DMS79 treated with DMSO at 0.1 percent for 48 hours (cell line): Measurements from ENCODE around the gene AKT3.

Experiments
- DNase-seq: peaks from one replicate; lab custom pipeline; 2025; lab: John Stamatoyannopoulos, UW

Gene AKT3

GRCh38 chr1:243731301-243731891 lies 118.6 kb downstream of the AKT3 start:
- no peak for DNase-seq

DNA sequence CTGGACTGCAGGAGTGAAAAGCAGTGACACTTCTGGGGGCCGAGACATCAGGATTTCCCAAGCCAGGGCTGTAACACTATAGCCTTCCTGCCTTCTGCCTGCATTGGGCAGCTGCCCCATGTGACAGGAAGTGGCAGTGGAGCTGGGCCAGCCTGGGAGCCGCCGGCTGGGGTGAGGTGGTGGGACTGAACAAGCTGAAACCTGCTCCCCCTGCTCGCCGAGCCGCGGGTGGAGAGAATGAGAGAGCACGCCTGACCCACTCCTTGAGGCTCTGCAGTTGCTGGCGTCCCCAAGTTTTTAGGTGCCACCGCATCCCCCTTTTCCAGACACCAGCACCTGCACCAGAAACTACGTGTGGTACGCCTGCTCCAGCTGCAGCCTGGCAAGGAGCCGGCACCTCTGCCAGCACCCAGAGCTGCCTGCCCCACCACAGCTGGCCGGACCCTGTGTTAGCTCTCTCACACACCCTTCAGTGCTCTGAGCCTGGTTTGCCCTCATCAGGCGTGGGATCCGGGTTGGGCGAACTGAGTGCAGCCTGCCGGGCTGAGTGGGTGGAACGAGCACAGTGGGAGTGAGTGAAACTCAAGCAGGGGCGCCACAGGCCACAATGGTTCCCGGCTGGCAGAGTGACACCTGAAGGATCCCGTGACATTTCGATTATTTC lies 119.4 kb downstream of the AKT3 start:
- no peak for DNase-seq

GRCh38 chr1:243729956-243730355 lies 120.1 kb downstream of the AKT3 start:
- no peak for DNase-seq

GRCh38 chr1:243727503-243728203 lies 122.4 kb downstream of the AKT3 start:
- no peak for DNase-seq

GRCh38 chr1:243726806-243727502 lies 123.1 kb downstream of the AKT3 start:
- no peak for DNase-seq

DNA sequence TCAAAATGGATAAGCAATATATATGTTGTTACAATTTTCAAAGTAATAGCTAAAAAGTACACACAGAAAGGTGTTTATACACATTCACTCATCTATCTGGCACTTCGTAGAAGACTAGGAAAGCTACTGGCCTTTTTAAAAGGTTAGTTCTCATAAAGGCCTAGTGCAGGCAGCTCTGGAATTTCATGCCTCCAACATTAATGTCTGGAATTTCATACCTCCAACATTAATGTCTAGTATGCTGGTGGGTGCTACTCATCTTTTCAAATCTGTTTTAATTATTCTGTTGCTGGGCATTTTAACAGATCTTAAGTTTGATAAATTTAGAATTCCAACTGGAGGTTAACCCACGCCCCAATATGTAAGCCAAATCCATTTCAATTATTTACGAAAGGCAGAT lies 124.2 kb downstream of the AKT3 start:
- DNase-seq = no peak

GRCh38 chr1:243725075-243725474 lies 125.0 kb downstream of the AKT3 start:
- no peak for DNase-seq

DNA sequence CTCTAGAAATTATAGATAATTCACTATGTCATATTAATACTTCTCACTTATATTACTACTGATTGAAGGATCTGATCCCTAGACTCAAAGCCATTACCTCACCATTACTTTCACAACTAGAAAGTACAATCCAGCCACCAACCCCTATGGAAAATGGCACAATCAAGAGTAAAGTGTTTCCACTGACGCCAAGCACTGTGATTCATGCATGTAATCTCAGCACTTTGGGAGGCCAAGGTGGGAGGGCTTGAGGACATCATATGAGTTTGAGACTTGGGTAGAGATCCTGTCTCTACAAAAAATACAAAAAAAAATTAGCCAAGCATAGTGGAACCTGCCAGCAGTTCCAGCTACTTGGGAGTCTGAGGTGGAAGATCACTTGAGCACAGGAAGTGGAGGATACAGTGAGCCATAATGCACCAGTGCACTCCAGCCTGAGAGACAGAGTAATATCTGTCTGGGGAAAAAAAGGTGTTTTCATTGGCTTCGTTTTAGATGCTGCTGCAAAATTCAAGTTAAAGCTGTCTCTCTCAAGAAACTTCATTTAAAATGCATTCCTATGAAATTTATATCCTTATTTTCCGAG lies 126.5 kb downstream of the AKT3 start:
- DNase-seq = no peak

- no peak for DNase-seq
Measured at GRCh38 chr1:243723050-243723449, 127.0 kb downstream of the AKT3 start.

DNA sequence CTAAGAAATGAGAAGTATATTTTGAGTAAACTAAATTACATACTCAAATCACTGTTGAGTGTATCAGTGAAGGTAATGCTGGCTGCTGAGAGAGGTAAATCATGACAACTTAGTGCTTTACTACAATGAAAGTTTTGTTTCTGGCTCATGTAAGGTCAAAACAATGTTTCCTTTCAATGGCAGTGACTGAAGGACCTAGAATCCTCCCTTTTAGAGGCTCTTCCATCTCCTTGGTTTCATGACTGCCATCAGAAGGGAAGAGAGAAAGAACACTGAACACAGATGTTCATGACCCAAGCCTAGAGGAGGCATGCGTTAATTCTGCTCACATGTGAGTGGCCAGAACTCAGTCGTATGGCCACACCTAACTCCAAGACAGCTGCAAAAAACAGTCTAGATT lies 130.6 kb downstream of the AKT3 start:
- no peak for DNase-seq

- no peak for DNase-seq
Measured at GRCh38 chr1:243718893-243719292, 131.2 kb downstream of the AKT3 start.

- DNase-seq = no peak
Measured at GRCh38 chr1:243718022-243718421, 132.0 kb downstream of the AKT3 start.

- no peak for DNase-seq
Measured at GRCh38 chr1:243716906-243717305, 133.1 kb downstream of the AKT3 start.

DNA sequence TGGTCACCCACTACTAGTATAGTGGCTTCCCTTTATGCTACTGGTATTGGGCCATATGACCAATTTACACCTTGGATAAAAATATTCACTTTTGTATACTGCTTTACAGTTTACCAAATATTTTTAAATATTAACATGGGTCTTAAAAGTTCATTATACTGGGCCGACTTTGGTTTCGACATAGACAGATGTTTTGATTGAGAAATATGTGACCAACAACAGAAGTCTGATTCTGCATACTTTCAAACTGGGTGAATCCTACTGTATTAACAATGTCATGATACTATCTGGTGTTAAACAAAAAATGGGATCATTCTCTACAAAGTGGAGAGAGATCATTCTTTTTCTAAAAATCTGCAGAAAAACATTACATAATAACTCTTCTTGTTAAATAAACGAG lies 134.8 kb downstream of the AKT3 start:
- DNase-seq = no peak

DNA sequence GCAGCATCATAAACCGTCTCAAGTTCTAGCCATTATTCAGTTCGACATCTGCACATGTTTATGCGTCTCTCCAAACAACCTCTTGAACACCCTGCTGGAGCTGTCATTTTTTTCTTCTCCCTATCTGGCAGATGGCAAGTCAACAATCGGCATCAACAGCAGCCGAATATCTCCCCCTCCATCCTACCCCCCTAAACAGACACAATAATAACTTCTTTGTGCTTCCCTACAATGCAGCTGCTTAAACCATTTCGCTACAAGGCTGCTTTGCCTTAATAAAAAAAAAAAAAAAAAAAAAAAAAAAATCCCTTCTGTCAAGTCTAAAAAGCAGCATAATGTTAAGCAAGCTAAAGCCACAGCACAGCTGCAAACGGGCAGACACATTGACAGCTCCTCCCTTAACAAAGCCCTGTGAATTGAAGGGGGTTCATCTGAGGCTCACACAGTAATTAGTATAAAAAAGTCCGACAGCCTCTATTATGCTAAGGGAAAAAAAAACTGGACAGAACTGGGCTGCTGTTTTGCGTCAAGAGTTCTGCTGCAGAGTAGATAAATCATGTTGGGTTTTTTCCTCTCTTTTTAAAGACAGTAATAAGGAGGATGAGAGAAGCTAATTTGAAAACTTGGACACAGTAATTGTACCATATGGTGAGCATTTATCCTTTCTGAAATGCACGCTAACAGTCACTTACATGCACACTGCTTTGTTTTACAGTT lies 136.4 kb downstream of the AKT3 start:
- DNase-seq = peak; percentile 5

DNA sequence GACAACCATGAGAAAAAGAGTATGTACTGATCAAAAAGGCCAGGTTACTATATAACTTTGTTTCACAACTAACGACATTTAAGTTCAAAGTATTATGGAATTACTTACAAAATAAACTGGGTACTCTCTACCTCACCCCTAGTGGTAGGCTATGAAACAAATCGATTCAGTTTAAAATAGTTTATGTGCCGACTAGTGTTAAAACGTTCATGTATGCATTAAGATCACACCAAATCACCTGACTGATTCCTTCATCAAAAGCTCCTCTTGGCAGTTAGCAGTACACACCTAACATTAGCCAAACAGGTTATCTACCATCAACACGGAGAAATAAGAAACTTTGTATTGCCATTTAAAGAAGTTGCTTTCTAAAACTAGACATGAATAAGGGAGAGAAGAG lies 137.1 kb downstream of the AKT3 start:
- no peak for DNase-seq

DNA sequence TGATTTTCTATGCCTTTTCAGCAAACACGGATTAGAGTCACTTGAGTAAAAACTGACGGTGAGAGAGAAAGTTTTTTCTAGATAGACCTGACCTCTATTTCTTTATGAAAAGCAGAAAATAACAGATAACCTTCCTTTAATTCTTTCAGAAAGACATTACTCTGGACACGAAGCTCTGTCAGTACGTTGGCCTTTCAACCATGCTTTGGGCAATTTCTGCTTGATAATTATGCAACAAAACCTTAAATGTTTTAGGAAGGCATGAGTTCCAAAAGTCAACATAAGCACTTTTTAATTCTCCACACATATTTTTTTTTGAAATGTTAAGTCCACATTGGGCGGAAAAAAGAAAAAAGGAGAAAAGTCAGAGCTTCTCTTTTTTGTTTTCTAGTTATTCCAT lies 137.8 kb downstream of the AKT3 start:
- no peak for DNase-seq

DNA sequence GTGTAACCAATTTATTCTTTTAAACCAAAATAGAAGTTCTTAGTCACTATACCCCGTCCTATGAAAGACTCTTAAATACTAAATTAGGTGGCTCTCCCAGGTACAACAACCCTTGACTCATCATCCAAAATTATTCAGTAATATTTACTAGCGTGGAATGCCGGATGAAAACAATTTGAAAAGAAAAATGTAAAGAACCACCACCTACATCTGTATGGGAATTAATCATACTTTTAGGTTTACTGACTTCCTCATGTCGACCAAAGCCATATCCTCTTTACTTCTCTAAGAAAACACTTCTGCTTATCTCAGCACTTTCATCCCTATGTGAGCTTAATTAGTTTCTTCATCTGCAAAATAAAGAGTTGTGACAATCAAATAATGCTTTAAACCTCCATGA lies 139.6 kb downstream of the AKT3 start:
- no peak for DNase-seq

DNA sequence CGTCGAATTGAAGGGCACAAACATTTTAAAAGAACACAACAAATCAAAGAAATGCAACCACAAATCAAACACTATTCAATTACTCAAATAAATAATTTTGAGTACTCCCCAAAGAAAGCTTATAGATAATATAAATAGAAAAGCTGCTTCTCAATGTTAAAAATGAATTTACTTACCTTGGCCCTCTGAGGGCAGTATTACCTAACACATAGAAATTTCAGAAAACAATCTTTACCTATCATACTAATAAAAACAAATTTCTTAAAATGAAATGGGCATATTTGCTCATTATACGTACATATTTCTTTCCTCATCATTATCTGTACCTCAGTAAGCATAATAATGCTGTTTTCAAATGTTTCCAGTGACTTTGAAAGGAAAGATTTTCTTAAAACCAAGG lies 141.8 kb downstream of the AKT3 start:
- no peak for DNase-seq

DNA sequence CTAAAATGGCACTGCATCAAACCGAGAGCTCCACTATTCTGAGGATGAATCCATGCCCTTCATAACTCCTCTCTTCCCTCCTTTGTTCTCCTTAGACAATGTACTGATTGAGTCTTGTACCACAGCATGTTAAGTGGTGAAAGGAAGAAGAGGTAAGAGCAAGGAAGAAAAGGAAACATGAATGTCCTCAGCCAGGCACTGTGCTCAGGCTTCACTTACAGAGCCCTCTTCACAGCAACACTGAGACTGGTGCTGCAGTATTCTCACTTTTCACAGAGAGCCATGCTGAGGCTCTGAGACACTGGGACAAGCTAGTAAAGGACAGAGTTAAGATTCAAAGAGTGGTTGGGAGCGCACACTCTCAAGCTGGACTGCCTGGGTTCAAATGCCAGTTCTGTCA lies 143.5 kb downstream of the AKT3 start:
- no peak for DNase-seq

DNA sequence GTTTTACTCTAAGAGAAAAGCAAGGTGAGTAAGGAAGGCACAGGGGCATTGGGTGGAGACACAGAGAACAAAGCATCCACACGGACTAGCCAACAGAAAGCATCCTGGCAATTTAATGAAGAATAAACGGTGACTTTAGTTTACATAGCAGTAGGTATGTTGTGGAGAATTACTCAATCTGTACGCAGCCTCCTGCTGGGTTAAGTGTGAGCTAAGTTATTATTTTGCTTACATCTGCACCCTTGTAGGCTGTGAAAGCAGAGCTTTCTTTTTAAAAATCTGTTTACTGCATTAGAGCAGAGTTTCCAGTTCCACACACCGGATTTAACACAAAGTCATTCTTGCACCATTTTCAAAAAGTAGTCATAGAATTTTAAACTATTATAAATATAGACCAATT lies 144.5 kb downstream of the AKT3 start:
- DNase-seq = no peak

- no peak for DNase-seq
Measured at GRCh38 chr1:243701872-243702271, 148.2 kb downstream of the AKT3 start.
